GM18520 (cell line): ENCODE results near the gene TMOD1.

ENCODE experiments used
- ATAC-seq: cut with Tn5 transposase; IDR thresholded peaks from one replicate; pipeline ENCODE4 v1.9.1; 2021; ENCODE audit not compliant: unreplicated experiment

The TMOD1 gene

GRCh38 chr9:97545486-97545885, 44.0 kb downstream of the TMOD1 start:
- no peak for ATAC-seq

- no peak for ATAC-seq
These were observed 45.8 kb downstream of the TMOD1 start for GRCh38 chr9:97547098-97547829.

GRCh38 chr9:97548379-97548778, 46.9 kb downstream of the TMOD1 start:
- no peak for ATAC-seq

- ATAC-seq: no peak
These were observed 47.5 kb downstream of the TMOD1 start for GRCh38 chr9:97548819-97549540.

DNA sequence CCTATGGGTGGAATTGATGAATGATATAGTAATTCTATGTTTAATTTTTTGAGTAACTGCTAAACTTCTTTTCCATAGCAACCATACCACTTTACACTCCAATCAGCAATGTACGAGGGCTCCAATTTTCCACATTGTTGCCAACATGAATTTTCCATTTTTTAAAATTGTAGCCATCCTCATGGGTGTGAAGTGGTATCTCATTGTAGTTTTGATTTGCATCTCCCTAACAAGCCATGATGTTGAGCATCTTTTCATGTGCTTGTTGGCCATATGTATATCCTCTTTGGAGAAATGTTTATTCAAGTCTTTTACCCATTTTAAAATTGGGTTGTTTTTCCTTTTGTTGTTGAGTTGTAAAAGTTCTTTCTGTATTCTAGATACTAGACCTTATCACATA, 48.9 kb downstream of the TMOD1 start:
- no peak for ATAC-seq

GRCh38 chr9:97551308-97551707, 49.8 kb downstream of the TMOD1 start:
- no peak for ATAC-seq

GRCh38 chr9:97553141-97553540, 51.7 kb downstream of the TMOD1 start:
- no peak for ATAC-seq

- no peak for ATAC-seq
These were observed 52.4 kb downstream of the TMOD1 start for GRCh38 chr9:97553841-97554240.

DNA sequence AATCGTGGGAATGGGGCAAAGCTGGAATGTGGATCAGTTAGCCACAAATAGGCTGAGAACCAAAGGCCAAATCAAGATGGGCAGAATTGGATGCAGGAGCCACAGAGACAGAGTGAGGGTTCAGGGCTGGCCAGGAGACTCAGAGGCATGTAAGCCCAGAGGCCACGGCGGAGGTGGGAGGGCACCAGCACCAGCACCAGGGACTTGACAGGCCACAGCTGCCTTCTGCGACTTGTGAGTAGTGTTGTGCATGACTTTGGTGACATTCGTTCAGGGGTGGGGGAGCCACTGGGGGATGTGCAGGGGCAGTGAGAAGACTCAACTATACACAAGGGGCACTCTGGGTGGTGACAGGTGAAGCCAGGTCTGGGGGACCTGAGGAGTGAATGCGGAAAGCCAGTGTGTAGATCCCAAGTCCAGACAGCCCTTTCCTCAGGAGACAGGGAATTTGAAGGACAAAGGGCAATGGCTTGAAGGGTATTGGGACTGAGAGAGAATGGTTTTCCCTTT, 53.2 kb downstream of the TMOD1 start:
- no peak for ATAC-seq

DNA sequence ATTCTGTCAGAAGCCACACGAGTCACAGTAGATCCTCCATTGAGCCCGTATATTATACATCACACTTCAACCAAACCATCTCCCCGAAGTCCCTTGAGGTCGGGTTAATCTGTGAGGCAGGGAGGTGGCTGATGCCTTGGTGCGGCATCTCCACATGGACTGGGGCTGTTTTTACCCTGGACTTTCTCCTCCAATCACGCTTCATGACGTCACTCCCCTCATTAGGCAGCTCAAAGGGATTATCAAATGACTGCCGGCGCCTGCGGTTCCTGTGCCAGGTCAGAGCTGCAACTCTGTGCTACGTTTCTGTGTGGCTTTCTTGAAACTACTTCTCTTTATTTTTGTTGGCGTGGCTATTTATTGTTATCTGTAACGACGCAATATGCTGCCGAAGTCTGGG, 53.7 kb downstream of the TMOD1 start:
- no peak for ATAC-seq

DNA sequence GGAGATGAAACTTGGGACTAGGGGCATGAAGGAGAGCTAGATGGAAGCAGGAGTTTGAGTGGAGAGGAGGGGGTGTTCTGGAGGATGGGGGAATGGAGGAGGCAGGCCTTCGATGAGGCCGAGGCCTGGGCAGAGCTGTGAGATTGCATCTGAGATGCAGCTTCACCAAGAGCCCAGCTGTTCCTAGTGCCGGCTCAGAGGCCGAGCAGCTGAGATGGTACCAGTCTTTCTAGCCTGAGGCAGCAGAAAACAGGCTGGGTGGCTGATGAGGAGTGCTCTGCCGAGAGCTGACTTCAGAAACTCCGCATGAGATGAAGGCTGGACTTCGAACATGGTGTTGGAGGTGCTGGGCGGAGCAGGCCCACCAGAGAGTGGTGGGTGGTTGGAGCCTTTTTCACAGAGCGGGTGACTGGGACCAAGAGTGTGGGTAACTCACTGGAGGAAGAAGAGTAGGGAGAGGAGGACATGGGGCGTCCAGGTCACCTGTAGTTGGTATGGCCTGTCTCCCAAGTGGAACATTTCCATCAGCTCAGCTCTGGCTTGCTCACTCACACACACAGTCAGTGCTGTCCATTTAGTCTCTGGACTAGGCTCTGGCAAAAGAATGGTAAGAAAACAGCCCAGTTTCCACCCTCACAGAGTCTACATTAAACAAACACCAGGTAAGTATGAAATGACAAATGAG, 54.7 kb downstream of the TMOD1 start:
- ATAC-seq: no peak

GRCh38 chr9:97556721-97557605, 55.5 kb downstream of the TMOD1 start:
- no peak for ATAC-seq

GRCh38 chr9:97557606-97558095, 56.2 kb downstream of the TMOD1 start:
- no peak for ATAC-seq

GRCh38 chr9:97558701-97559101, 57.2 kb downstream of the TMOD1 start:
- ATAC-seq: no peak

GRCh38 chr9:97559111-97559514, 57.6 kb downstream of the TMOD1 start:
- ATAC-seq: peak; percentile 74

GRCh38 chr9:97560154-97560553, 58.7 kb downstream of the TMOD1 start:
- no peak for ATAC-seq

GRCh38 chr9:97560851-97561250, 59.4 kb downstream of the TMOD1 start:
- ATAC-seq: no peak

DNA sequence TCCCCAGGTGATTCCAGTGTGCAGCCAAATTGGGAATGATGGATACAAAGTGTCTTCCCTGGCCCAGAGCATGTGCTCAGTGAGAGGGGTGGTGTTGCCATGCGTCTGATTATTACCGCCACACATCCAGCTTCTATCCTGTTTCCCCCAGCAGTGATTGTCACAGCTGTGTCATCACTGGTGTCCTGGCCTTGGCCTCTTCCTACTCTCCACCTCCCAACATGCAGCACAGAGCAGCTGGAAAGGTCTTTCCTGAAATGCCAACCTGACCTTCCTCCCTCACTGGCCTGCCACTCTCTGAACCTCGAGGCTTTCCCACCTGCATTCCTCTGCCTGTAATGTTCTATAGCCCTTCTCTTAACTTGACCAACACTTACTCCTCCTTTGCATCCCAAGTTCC, 60.0 kb downstream of the TMOD1 start:
- ATAC-seq: no peak

- no peak for ATAC-seq
These were observed 61.1 kb downstream of the TMOD1 start for GRCh38 chr9:97562542-97562941.

DNA sequence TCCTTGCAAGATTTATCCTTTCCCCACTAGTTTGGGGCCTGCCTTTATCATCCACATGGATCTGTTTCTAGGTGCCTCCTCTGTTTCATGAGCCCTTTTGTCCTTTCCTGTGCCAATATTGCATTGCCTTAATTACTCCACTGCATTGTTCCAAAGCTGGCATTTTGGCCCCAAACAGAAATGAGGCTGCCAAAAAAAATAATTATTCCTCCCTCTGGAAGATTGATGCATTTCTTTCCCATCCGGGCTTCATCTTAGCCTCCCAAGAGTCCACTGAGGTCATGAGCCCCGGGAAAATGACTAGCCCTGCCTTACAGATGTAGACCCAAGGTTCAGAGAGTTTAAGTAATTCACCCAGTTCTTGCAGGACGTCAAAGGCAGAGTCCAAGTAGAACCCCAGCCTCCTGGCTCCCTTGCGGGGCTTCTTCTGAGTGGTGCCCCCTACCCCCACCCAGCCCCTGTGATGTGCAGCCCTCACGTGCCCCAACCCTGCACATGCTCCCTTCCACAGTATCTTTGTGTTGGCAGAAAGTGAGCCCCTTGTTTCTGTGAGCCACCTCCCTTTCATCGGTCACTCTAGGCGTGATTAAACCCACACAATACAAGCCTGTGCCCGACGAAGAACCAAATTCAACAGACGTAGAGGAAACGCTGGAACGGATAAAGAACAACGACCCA, 62.1 kb downstream of the TMOD1 start:
- no peak for ATAC-seq
